Measurements from ENCODE around the gene ANKRD31. TPM values are rescaled to one million over a fixed set of nuclear protein-coding genes. Genes with fewer than 3 reads are reported as not detected.

Gene ANKRD31
- polyA plus RNA-seq, 2 of the 4 experiments (the other 2 are of a cell fraction): 0.15 to 0.49 TPM

- no peaks in the 10 kb centered on the region for H3K9me3 ChIP-seq
- TF ChIP-seq RAD21 (conservative IDR thresholded peaks at IDR 0.05 in 1 of 2, IDR thresholded peaks at IDR 0.05 in 1 of 2) (no peak), ELK1 (IDR thresholded peaks at IDR 0.05; ENCODE audit: low read depth, low read length) (no peak), E2F6 (IDR thresholded peaks at IDR 0.05; ENCODE audit: borderline replicate concordance, low read depth) (no peak), SMC3 (IDR thresholded peaks at IDR 0.05) (no peak), HES2 (IDR thresholded peaks at IDR 0.05) (no peak), MAX (IDR thresholded peaks at IDR 0.05) (no peak), BCL3 (IDR thresholded peaks at IDR 0.05) (no peak), REST (IDR thresholded peaks at IDR 0.05) (no peak), EHMT2 (IDR thresholded peaks at IDR 0.05; ENCODE audit: low read depth) (no peak), POLR2AphosphoS2 (conservative IDR thresholded peaks at IDR 0.05; ENCODE audit: low read length) (no peak), ATOH8 (CRISPR knock-in tag; IDR thresholded peaks at IDR 0.05; ENCODE audit: low read depth) (no peak), KDM1A (IDR thresholded peaks at IDR 0.05; ENCODE audit: low read depth) (no peak), CHD2 (IDR thresholded peaks at IDR 0.05; ENCODE audit: low read length, partially characterized antibody) (no peak), FOSB (CRISPR knock-in tag; IDR thresholded peaks at IDR 0.05) (no peak), RARB (CRISPR knock-in tag; IDR thresholded peaks at IDR 0.05) (no peak)
- FAIRE-seq (no peak), ATAC-seq (no peak), DNase-seq (ENCODE audit: low read depth in 1 of 2, low spot score in 1 of 2) (no peak)
- POLR2A ChIA-PET: no interaction called here
- CTCF ChIA-PET: no interaction called here
- H3K4me1 ChIP-seq: no peaks in the 10 kb centered on the region
- 84% methylated on average over 4 of the region's 4 CpGs for WGBS (ENCODE audit: missing lambda C conversion rate)
- no peak overlapping the region for H3K4me2 ChIP-seq
- H3K27ac ChIP-seq: no peak overlapping the region
- no peak overlapping the region for H3K4me3 ChIP-seq
These were observed 35.9 kb downstream of the ANKRD31 start for GRCh38 chr5:75200776-75201175.

- H3K27ac ChIP-seq: no peak overlapping the region
- FAIRE-seq: no peak
These were observed 36.7 kb downstream of the ANKRD31 start for GRCh38 chr5:75199946-75200345.

More at GRCh38 chr5:75199946-75200345, 36.7 kb downstream of the ANKRD31 start:
- DNase-seq (ENCODE audit: low read depth in 1 of 2, low spot score in 1 of 2): no peak
- Histone ChIP-seq H3K9me3 (no peaks in the 10 kb centered on the region), H3K4me3 (no peak overlapping the region), H3K4me2 (no peak overlapping the region), H3K4me1 (no peaks in the 10 kb centered on the region)
- TF ChIP-seq EHF (CRISPR knock-in tag; IDR thresholded peaks at IDR 0.05) (no peak), USF2 (IDR thresholded peaks at IDR 0.05) (no peak), E2F6 (IDR thresholded peaks at IDR 0.05; ENCODE audit: borderline replicate concordance, low read depth) (no peak), ZNF302 (CRISPR knock-in tag; IDR thresholded peaks at IDR 0.05) (no peak), JUN (IDR thresholded peaks at IDR 0.05) (no peak), ZFP36 (IDR thresholded peaks at IDR 0.05; ENCODE audit: borderline replicate concordance, partially characterized antibody) (no peak), KDM5A (IDR thresholded peaks at IDR 0.05) (no peak), MAX (IDR thresholded peaks at IDR 0.05) (no peak), HMGXB4 (CRISPR knock-in tag; IDR thresholded peaks at IDR 0.05; ENCODE audit: borderline replicate concordance) (no peak), PHF8 (IDR thresholded peaks at IDR 0.05; ENCODE audit: borderline replicate concordance, low read depth) (no peak)
- POLR2A ChIA-PET: no interaction called here
- 80% methylated on average over 1 of the region's 1 CpG for WGBS (ENCODE audit: missing lambda C conversion rate)
- CTCF ChIA-PET: no interaction called here
- no peak for ATAC-seq
